HuH-7.5 (cell line): ENCODE measurements around the gene NRGN.
A peak's percentile ranks its signal among the peaks of the same experiment; 100 is the strongest.
"Not testable (repeated sequence)": the region's sequence is repeated elsewhere in the genome, so short reads cannot be mapped to it uniquely, and the experiment has no call there.

Source experiments
- DNase-seq: peaks from one replicate; pipeline ENCODE4 v3.0.0; 2011; ENCODE audit warnings: low spot score

The NRGN gene

GRCh38 chr11:124758355-124759265 is 18.9 kb downstream of the NRGN start:
- DNase-seq = peak; percentile 93

- no peak for DNase-seq
Observed at GRCh38 chr11:124759266-124760204, 19.8 kb downstream of the NRGN start.

GRCh38 chr11:124760205-124760652 is 20.5 kb downstream of the NRGN start:
- DNase-seq = no peak

GRCh38 chr11:124760806-124761205 is 21.1 kb downstream of the NRGN start:
- no peak for DNase-seq

GRCh38 chr11:124761301-124762104 is 21.8 kb downstream of the NRGN start:
- no peak for DNase-seq

- peak; percentile 72 for DNase-seq
Observed at GRCh38 chr11:124762105-124762623, 22.4 kb downstream of the NRGN start, which contains the start of gene ESAM. ESAM (minus strand) TSS chr11:124762290; CDS start chr11:124762154, 136 bp downstream.

- DNase-seq = peak; percentile 9
Observed at GRCh38 chr11:124762624-124763155, 22.9 kb downstream of the NRGN start.

GRCh38 chr11:124763156-124763947 is 23.6 kb downstream of the NRGN start:
- DNase-seq = peak; percentile 65

GRCh38 chr11:124766156-124766555 is 26.4 kb downstream of the NRGN start:
- no peak for DNase-seq

- no peak for DNase-seq
Observed at GRCh38 chr11:124768914-124769313, 29.2 kb downstream of the NRGN start.

- DNase-seq = no peak
Observed at GRCh38 chr11:124769806-124770774, 30.3 kb downstream of the NRGN start.

GRCh38 chr11:124770959-124771358 is 31.2 kb downstream of the NRGN start:
- not testable (repeated sequence) for DNase-seq

GRCh38 chr11:124776865-124777645 is 37.3 kb downstream of the NRGN start:
- no peak for DNase-seq

GRCh38 chr11:124778281-124778680 is 38.5 kb downstream of the NRGN start:
- DNase-seq = no peak

- no peak for DNase-seq
Observed at GRCh38 chr11:124779568-124779967, 39.8 kb downstream of the NRGN start.

- no peak for DNase-seq
Observed at GRCh38 chr11:124783002-124783401, 43.3 kb downstream of the NRGN start.

GRCh38 chr11:124784051-124784450 is 44.3 kb downstream of the NRGN start:
- no peak for DNase-seq

GRCh38 chr11:124788521-124788920 is 48.8 kb downstream of the NRGN start:
- no peak for DNase-seq
